HUES64 (cell line): ENCODE measurements around the gene IKZF2.

Experiments
- H3K27ac ChIP-seq: 2 replicates; pipeline ENCODE4 v1.7.0; 2013; ENCODE audit warnings: low read depth, low read length, inconsistent platforms
- H3K27me3 ChIP-seq: 2 replicates; pipeline ENCODE4 v1.6.1; 2013; ENCODE audit warnings: mild to moderate bottlenecking, low read length; ENCODE audit not compliant: insufficient read depth
- H3K36me3 ChIP-seq: 2 replicates; pipeline ENCODE4 v1.6.1; 2013; ENCODE audit warnings: mild to moderate bottlenecking, low read length; ENCODE audit not compliant: insufficient read depth
- H3K4me1 ChIP-seq: 2 replicates; pipeline ENCODE4 v1.6.1; 2013; ENCODE audit warnings: mild to moderate bottlenecking, low read length, moderate library complexity; ENCODE audit not compliant: insufficient read depth
- H3K4me3 ChIP-seq: 2 replicates; pipeline ENCODE4 v1.5.1; 2013; ENCODE audit warnings: mild to moderate bottlenecking, low read length, moderate library complexity
- H3K9ac ChIP-seq: 2 replicates; pipeline ENCODE4 v1.6.1; 2013; ENCODE audit warnings: mild to moderate bottlenecking, low read depth, low read length
- H3K9me3 ChIP-seq: 2 replicates; pipeline ENCODE4 v1.6.1; 2013; ENCODE audit warnings: low read depth, low read length; ENCODE audit not compliant: insufficient read depth
- WGBS: fragments of 150-250, 120-280 bp; methylation state at CpG from one replicate; pipeline ENCODE4 v1.1.7; 2013; ENCODE audit warnings: missing lambda C conversion rate; 5-methylcytosine and 5-hydroxymethylcytosine counted together

Gene IKZF2

DNA sequence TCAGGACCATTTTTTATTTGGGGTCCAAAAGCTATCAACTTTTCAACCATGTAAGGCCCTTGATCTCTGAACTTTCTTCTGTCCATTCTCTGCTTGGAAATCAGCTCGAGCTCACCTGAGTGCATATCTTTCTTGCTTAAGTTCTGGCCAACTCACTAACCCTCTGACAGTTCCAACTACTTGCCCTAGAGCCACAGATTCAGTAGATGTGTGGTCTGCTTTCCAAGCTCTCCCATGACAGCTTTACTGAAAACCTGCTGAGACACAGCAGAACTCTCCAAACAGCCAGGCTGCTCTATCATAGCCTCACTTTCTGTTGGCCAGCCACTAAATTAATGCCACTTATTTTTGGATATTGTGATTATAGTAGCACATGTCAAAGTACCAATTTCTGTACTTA is 21.2 kb upstream of the IKZF2 start:
- Histone ChIP-seq H3K36me3 (no peaks in the 10 kb centered on the region), H3K27ac (no peak overlapping the region), H3K27me3 (no peaks in the 10 kb centered on the region), H3K9me3 (no peaks in the 10 kb centered on the region; the same call in 1 of the 2 replicates), H3K4me1 (peaks cover 7% of the 10 kb centered on the region; the same call in 1 of the 2 replicates), H3K9ac (no peak overlapping the region), H3K4me3 (no peak overlapping the region)
- 86% methylated on average over 1 of the region's 1 CpG for WGBS

GRCh38 chr2:213171147-213171546 is 19.7 kb upstream of the IKZF2 start:
- no peak overlapping the region for H3K27ac ChIP-seq
- H3K4me3 ChIP-seq, result no peak overlapping the region
- H3K4me1 ChIP-seq, result peaks cover 7% of the 10 kb centered on the region; the same call in 1 of the 2 replicates
- H3K36me3 ChIP-seq, result no peaks in the 10 kb centered on the region
- H3K9me3 ChIP-seq, result no peaks in the 10 kb centered on the region
- WGBS, result 95% methylated on average over 4 of the region's 4 CpGs
- no peaks in the 10 kb centered on the region for H3K27me3 ChIP-seq
- no peak overlapping the region for H3K9ac ChIP-seq

- Histone ChIP-seq H3K4me3 (no peak overlapping the region), H3K9me3 (no peaks in the 10 kb centered on the region), H3K4me1 (no peaks in the 10 kb centered on the region), H3K36me3 (no peaks in the 10 kb centered on the region), H3K9ac (no peak overlapping the region), H3K27me3 (no peaks in the 10 kb centered on the region), H3K27ac (no peak overlapping the region)
- 92% methylated on average over 1 of the region's 2 CpGs for WGBS
Measured at GRCh38 chr2:213167271-213167930, 16.0 kb upstream of the IKZF2 start.

GRCh38 chr2:213166109-213166508 is 14.7 kb upstream of the IKZF2 start:
- H3K27ac ChIP-seq, result no peak overlapping the region
- H3K4me3 ChIP-seq, result no peak overlapping the region
- no peaks in the 10 kb centered on the region for H3K36me3 ChIP-seq
- H3K27me3 ChIP-seq, result no peaks in the 10 kb centered on the region
- no peaks in the 10 kb centered on the region for H3K9me3 ChIP-seq
- no peaks in the 10 kb centered on the region for H3K4me1 ChIP-seq
- no peak overlapping the region for H3K9ac ChIP-seq

DNA sequence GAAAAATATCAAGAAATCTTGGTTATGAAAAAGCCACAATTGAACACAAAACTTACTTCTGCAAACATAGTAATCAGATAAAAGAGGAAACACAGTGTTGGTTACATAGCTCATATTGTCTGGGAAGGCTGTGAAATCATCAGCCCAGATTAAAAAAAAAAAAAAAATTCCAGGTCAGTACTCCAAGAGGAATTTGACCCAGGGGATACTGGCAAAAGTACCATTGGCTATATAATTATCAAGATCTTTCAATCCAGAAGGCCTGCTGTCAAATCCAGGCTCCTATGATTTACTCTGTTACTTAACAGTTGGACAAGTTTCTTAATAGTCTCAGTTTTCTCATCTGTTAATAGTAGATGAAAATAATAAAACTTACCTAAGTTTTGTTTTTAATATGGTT is 12.9 kb upstream of the IKZF2 start:
- Histone ChIP-seq H3K4me3 (no peak overlapping the region), H3K27ac (no peak overlapping the region), H3K9ac (no peak overlapping the region), H3K27me3 (no peaks in the 10 kb centered on the region), H3K9me3 (no peaks in the 10 kb centered on the region), H3K36me3 (no peaks in the 10 kb centered on the region), H3K4me1 (no peaks in the 10 kb centered on the region)

- H3K9ac ChIP-seq, result no peak overlapping the region
- no peaks in the 10 kb centered on the region for H3K4me1 ChIP-seq
- H3K9me3 ChIP-seq, result no peaks in the 10 kb centered on the region
- no peak overlapping the region for H3K4me3 ChIP-seq
- 100% methylated on average over 1 of the region's 3 CpGs for WGBS
- H3K27me3 ChIP-seq, result no peaks in the 10 kb centered on the region
- no peaks in the 10 kb centered on the region for H3K36me3 ChIP-seq
- H3K27ac ChIP-seq, result no peak overlapping the region
Measured at GRCh38 chr2:213162516-213163118, 11.2 kb upstream of the IKZF2 start.

- no peak overlapping the region for H3K9ac ChIP-seq
- no peak overlapping the region for H3K27ac ChIP-seq
- no peaks in the 10 kb centered on the region for H3K36me3 ChIP-seq
- H3K27me3 ChIP-seq, result no peaks in the 10 kb centered on the region
- H3K4me3 ChIP-seq, result no peak overlapping the region
- no peaks in the 10 kb centered on the region for H3K4me1 ChIP-seq
- no peaks in the 10 kb centered on the region for H3K9me3 ChIP-seq
- WGBS, result 93% methylated on average over 5 of the region's 5 CpGs
Measured at GRCh38 chr2:213161759-213162515, 10.5 kb upstream of the IKZF2 start.

GRCh38 chr2:213159768-213160167 is 8.4 kb upstream of the IKZF2 start:
- WGBS, result 96% methylated on average over 2 of the region's 2 CpGs
- Histone ChIP-seq H3K27ac (no peak overlapping the region), H3K27me3 (no peaks in the 10 kb centered on the region), H3K4me3 (no peak overlapping the region), H3K36me3 (no peaks in the 10 kb centered on the region), H3K9ac (no peak overlapping the region), H3K4me1 (peaks cover 4% of the 10 kb centered on the region), H3K9me3 (no peaks in the 10 kb centered on the region)

- no peak overlapping the region for H3K9ac ChIP-seq
Measured at GRCh38 chr2:213157242-213157641, 5.8 kb upstream of the IKZF2 start.

GRCh38 chr2:213156717-213157116 is 5.3 kb upstream of the IKZF2 start:
- Histone ChIP-seq H3K4me3 (no peak overlapping the region), H3K9ac (no peak overlapping the region)
- 95% methylated on average over 2 of the region's 2 CpGs for WGBS

More at GRCh38 chr2:213157242-213157641, 5.8 kb upstream of the IKZF2 start:
- Histone ChIP-seq H3K27me3 (peaks cover 8% of the 10 kb centered on the region; the same call in 1 of the 2 replicates), H3K9me3 (no peaks in the 10 kb centered on the region), H3K36me3 (no peaks in the 10 kb centered on the region), H3K4me3 (no peak overlapping the region), H3K4me1 (peaks cover 21% of the 10 kb centered on the region), H3K27ac (no peak overlapping the region)
- 95% methylated on average over 3 of the region's 3 CpGs for WGBS

DNA sequence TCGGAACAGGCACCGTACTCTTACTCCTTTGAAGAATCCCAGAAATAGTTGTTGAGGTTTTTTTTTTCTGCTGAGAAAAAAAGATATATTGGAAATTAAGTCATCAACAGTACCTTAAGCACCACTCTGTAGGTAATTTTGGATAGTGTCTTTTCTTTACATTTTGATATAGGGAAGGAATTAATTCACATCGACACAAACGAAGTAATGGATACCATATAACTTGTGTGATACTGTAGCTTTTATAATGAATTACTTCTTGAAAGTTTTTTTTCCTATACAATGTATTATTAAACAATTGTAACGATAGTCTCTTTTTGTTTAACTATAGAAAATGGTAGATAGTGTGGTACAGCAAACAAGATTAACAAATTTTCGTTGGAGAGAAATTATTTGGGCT is 1.5 kb upstream of the IKZF2 start:
- Histone ChIP-seq H3K9me3 (no peaks in the 10 kb centered on the region), H3K9ac (peak overlapping the region; percentile 89; the same call in 1 of the 2 replicates), H3K4me1 (peaks cover 31% of the 10 kb centered on the region), H3K27me3 (peaks cover 8% of the 10 kb centered on the region; the same call in 1 of the 2 replicates), H3K27ac (no peak overlapping the region), H3K4me3 (peak overlapping the region; percentile 99), H3K36me3 (no peaks in the 10 kb centered on the region)
- 76% methylated on average over 4 of the region's 6 CpGs for WGBS

More at GRCh38 chr2:213156717-213157116, 5.3 kb upstream of the IKZF2 start:
- Histone ChIP-seq H3K9me3 (no peaks in the 10 kb centered on the region), H3K36me3 (no peaks in the 10 kb centered on the region), H3K27ac (no peak overlapping the region), H3K4me1 (peaks cover 21% of the 10 kb centered on the region), H3K27me3 (peaks cover 8% of the 10 kb centered on the region; the same call in 1 of the 2 replicates)
